BLaER1 (cell line): ENCODE data around the gene OGDH.

Source experiments
- H3K27ac ChIP-seq: shearing (Covaris generic); formaldehyde crosslinking; 2 replicates; pipeline ENCODE4 v1.8.1; 2022
- H3K27me3 ChIP-seq: shearing (Covaris generic); formaldehyde crosslinking; 2 replicates; pipeline ENCODE4 v1.8.1; 2022
- H3K36me3 ChIP-seq: shearing (Covaris generic); formaldehyde crosslinking; 2 replicates; pipeline ENCODE4 v1.8.1; 2022
- H3K4me1 ChIP-seq: shearing (Covaris generic); formaldehyde crosslinking; 2 replicates; pipeline ENCODE4 v1.8.1; 2022
- H3K4me2 ChIP-seq: shearing (Covaris generic); formaldehyde crosslinking; 2 replicates; pipeline ENCODE4 v1.8.1; 2022
- H3K4me3 ChIP-seq: shearing (Covaris generic); formaldehyde crosslinking; 2 replicates; pipeline ENCODE4 v1.8.1; 2022
- H3K9ac ChIP-seq: shearing (Covaris generic); formaldehyde crosslinking; 2 replicates; pipeline ENCODE4 v1.8.1; 2022
- H3K9me3 ChIP-seq: shearing (Covaris generic); formaldehyde crosslinking; 2 replicates; pipeline ENCODE4 v1.8.1; 2022
- H4K20me1 ChIP-seq: shearing (Covaris generic); formaldehyde crosslinking; 2 replicates; pipeline ENCODE4 v1.8.1; 2022
- Cebpa-rat ChIP-seq: shearing (Covaris generic); IDR thresholded peaks from 2 replicates; pipeline ENCODE4 v1.8.1; 2022

OGDH gene

DNA sequence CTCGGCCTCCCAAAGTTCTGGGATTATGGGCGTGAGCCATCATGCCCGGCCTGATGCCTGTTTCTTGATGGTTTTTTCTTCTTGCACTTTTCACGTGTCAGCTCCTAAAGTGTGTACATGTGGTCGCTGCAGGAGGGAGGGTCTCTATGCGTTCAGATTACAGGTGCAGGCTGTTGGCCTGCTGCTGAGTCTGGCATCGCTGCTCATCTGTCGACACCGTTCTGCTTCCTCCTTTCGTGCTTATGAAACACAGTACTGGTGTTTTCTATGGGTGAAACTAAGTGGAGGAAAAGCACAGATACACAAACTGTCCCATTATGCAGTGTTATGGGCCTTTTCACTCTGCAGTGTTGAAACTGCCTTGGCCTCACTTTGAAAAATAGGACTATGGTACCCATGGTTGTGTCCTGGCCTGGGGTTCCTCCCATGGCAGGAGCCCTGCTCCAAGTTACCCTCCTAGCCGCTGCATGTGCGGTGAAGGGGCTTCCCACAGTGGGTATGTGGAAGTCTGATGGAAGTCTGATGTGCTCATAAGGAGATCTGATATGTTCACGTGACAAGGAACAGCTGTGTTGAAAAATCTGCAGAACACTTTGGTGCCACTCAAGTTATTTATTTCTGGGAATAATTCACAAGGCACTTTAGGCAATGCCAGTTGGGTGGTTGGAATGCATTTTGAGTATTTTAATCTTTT, 23.5 kb downstream of the OGDH start:
- Histone ChIP-seq H3K27ac (no peak overlapping the region), H3K4me2 (no peak overlapping the region), H3K9ac (no peak overlapping the region), H3K27me3 (no peaks in the 10 kb centered on the region), H3K9me3 (no peaks in the 10 kb centered on the region), H3K4me1 (peaks cover 22% of the 10 kb centered on the region; the same call in 1 of the 2 replicates), H4K20me1 (peaks cover 13% of the 10 kb centered on the region; the same call in 1 of the 2 replicates), H3K4me3 (no peak overlapping the region), H3K36me3 (peaks cover 67% of the 10 kb centered on the region)
- TF ChIP-seq Cebpa-rat, result no peak

DNA sequence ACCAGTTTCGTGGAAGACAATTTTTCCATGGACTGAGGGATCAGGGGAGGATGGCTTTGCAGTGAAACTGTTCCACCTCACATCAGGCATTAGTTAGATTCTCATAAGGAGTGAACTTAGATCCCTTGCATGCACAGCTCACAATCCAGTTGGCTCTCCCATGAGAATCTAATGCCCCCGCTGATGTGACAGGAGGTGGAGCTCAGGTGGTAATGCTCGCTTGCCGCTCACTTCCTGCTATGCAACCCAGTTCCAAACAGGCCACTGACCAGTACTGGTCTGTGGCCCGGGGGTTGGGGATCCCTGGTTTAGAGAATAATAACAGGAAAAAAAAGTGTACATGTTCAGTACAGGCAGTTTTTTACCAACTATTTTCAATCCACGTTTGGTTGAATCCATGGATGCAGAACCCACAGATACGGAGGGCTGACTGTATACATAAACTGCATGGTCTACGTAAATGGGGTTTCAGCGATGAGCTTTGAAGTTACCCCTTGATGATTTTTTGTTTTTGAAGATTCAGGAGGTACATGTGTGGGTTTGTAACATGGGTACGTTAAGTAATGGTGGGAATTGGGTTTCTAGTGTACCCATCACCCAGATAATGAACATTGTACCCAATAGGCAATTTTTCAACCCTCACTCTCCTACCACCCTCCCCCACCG, 24.5 kb downstream of the OGDH start:
- Histone ChIP-seq H3K4me3 (no peak overlapping the region), H3K36me3 (peaks cover 58% of the 10 kb centered on the region), H3K9ac (no peak overlapping the region), H3K27ac (no peak overlapping the region), H3K4me2 (no peak overlapping the region), H3K9me3 (no peaks in the 10 kb centered on the region), H4K20me1 (peaks cover 9% of the 10 kb centered on the region; the same call in 1 of the 2 replicates), H3K4me1 (peaks cover 22% of the 10 kb centered on the region; the same call in 1 of the 2 replicates), H3K27me3 (no peaks in the 10 kb centered on the region)
- no peak for TF ChIP-seq Cebpa-rat

DNA sequence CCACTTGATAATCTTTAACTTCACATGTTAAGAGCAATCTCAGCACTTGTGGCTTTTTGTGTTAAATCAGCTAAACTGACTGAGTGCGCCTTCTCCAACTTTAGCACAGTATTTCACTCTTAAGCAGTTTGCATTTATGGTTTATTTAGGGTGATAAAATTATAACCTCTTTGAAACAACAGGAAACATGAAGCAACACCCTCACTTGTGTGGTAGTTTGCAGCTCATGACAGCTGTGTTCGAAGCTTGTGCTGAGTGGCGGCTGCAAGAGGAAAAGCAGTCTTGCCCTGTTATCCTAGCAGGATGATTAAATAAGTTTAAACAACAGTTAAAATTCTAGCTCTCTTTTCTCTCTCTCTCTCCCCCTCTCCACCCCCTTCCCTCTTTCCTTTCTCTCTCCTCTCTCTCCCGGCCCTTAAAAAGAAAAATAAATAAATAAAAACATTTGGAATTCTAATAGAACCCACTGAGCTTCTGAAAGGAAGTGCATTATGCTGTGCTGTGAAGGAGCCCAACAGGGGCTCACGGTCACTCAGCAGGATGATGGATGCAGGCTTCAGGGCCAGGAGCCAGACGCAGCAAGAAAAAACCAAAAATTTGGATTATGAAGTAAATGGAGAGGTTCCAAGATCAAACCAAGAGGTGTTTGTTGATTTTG, 25.2 kb downstream of the OGDH start:
- peaks cover 5% of the 10 kb centered on the region; the same call in 1 of the 2 replicates for H4K20me1 ChIP-seq
- no peaks in the 10 kb centered on the region for H3K27me3 ChIP-seq
- H3K27ac ChIP-seq, result no peak overlapping the region
- H3K9me3 ChIP-seq, result no peaks in the 10 kb centered on the region
- no peak overlapping the region for H3K9ac ChIP-seq
- no peak for TF ChIP-seq Cebpa-rat
- peaks cover 52% of the 10 kb centered on the region for H3K36me3 ChIP-seq
- H3K4me3 ChIP-seq, result no peak overlapping the region
- H3K4me1 ChIP-seq, result peaks cover 18% of the 10 kb centered on the region; the same call in 1 of the 2 replicates
- H3K4me2 ChIP-seq, result no peak overlapping the region

DNA sequence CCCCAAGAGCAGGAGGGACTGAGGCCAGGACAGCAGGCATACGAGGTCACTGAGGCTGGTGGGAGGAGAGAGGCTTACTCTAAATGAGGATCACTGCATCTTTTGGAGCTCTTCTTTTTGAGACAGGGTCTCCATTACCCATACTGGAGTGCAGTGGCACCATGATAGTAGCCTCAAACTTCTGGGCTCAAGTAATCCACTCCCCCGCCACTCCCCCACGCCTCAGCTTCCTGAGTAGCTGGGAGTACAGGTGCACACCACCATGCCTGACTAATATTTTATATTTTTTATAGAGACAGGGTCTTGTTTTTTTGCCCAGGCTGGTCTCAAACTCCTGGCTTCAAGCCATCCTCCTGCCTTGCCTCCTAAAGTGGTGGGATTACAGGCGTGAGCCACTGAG, 25.8 kb downstream of the OGDH start:
- Histone ChIP-seq H4K20me1 (no peaks in the 10 kb centered on the region), H3K4me1 (peaks cover 17% of the 10 kb centered on the region; the same call in 1 of the 2 replicates), H3K9ac (no peak overlapping the region), H3K4me3 (no peak overlapping the region), H3K27me3 (no peaks in the 10 kb centered on the region), H3K4me2 (no peak overlapping the region), H3K36me3 (peaks cover 50% of the 10 kb centered on the region), H3K9me3 (no peaks in the 10 kb centered on the region), H3K27ac (no peak overlapping the region)
- TF ChIP-seq Cebpa-rat, result no peak

DNA sequence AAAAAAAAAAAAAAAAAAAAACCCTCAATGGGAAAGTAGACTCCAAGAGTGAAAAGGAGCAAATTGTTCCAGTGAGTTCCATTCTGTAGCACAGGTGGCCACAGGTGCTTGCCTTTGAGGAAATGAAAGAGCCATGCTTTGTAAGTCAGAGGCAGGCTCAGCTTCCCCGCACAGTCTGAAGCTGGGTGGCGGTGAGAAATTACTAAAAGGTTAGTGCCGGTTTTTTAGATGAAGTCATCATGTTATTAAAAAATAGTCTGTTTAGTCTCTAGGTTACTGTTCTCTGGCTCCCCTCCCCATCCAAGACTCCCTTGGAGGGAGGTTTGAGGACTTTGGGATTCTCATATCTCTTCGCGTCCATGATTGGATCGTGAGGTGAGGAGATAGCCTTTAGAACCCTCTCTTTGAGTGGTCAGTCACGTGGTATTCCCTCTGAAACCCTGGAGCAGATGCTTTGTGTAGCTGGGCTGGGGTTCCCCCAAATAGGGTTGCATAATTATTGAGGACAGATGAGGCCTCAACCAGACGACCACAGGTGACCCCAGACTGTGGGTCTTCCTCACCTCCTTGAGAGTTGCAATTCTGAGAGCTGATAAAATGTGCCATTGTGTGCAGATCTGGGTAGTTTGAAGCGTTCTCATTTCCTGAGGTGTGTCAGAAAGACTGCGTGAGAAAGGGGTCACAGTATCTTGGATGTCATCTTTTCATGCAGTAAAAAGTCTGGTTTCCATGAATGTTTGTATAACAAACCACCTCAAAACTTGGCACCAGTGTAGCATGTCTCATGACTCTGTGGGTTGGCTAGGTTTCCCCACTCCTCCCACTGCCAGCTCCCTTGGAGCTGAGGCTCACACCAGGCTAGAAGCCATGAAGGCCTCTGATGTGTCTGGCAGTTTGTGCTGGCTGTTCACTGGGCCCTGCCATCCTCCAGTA, 27.1 kb downstream of the OGDH start:
- H4K20me1 ChIP-seq, result no peaks in the 10 kb centered on the region
- H3K9ac ChIP-seq, result no peak overlapping the region
- no peak overlapping the region for H3K4me3 ChIP-seq
- peaks cover 20% of the 10 kb centered on the region for H3K4me1 ChIP-seq
- no peaks in the 10 kb centered on the region for H3K9me3 ChIP-seq
- no peak for TF ChIP-seq Cebpa-rat
- no peaks in the 10 kb centered on the region for H3K27me3 ChIP-seq
- H3K27ac ChIP-seq, result no peak overlapping the region
- no peak overlapping the region for H3K4me2 ChIP-seq
- H3K36me3 ChIP-seq, result peaks cover 45% of the 10 kb centered on the region

DNA sequence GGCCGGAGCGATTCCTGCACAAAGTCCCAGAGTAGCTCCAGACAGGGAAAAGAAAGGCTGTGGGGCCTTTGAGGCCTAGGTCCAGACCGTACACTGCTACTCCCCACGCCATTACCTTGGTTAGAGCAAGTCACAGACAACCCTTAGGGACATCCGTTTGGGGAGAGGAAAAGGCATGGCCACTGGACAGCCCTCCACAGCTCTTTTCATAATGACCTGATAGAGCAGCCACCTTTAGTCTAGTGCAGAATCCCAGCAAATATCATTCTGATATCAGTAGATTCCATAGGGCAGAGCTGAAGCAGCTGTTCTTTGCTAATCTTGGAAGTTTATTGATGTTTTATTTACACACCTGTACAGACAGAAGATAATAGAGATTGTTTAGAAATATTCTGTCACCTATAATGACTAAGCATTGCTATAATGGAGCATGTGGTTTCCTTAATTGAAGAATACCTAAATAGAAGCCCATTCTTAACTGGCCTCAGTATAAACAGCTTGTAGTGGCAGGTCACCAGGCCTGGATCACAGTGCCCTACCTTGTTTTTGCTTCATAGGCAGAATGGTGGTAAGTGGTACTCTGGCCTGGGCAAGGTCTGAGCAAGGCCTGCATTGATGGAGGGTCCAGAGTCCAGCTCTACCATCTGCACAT, 27.9 kb downstream of the OGDH start:
- H3K9me3 ChIP-seq, result no peaks in the 10 kb centered on the region
- TF ChIP-seq Cebpa-rat, result no peak
- peaks cover 39% of the 10 kb centered on the region for H3K36me3 ChIP-seq
- H3K4me2 ChIP-seq, result no peak overlapping the region
- H3K4me3 ChIP-seq, result no peak overlapping the region
- no peak overlapping the region for H3K27ac ChIP-seq
- no peaks in the 10 kb centered on the region for H3K27me3 ChIP-seq
- H3K4me1 ChIP-seq, result peaks cover 28% of the 10 kb centered on the region
- H4K20me1 ChIP-seq, result no peaks in the 10 kb centered on the region
- no peak overlapping the region for H3K9ac ChIP-seq

DNA sequence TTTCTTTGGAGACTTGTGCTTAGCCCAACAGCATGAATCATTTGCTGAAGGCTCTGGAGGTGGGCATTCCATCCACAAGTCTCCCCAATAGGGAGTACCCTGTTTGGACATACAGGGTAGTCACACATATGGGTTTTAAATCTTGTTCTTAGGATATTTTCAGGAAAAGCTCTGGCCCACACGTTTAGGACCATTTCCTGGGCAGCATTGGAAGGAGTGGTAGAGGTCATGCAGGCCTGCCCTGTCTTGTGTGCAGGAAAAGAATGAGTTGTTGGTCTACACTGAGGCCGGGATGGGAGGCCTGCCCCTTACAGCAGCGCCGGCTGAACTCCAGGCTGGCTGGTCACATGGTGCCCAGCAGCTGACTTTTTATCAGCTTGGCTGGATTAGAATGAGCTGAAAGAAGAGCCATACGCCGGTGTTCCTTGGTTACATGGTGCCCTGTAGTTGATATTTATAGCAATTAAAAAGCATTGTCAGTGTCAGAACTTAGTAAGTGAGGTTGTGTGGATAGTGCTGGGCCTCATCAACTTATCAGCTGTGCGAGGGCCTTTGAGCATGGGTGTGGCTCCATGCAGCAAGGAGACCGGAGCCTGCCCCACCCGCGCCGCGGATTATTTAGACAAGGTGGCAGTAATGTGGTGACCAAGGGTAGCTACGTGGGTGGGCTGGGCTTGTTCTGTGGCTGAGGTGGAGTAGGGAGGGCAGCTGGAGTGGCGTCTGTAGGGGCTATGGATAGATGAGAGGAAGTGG, 28.6 kb downstream of the OGDH start:
- no peak overlapping the region for H3K4me2 ChIP-seq
- peaks cover 35% of the 10 kb centered on the region for H3K4me1 ChIP-seq
- no peak overlapping the region for H3K4me3 ChIP-seq
- no peaks in the 10 kb centered on the region for H3K27me3 ChIP-seq
- no peak for TF ChIP-seq Cebpa-rat
- H3K36me3 ChIP-seq, result peaks cover 35% of the 10 kb centered on the region
- no peak overlapping the region for H3K9ac ChIP-seq
- no peaks in the 10 kb centered on the region for H3K9me3 ChIP-seq
- no peak overlapping the region for H3K27ac ChIP-seq
- H4K20me1 ChIP-seq, result no peaks in the 10 kb centered on the region

DNA sequence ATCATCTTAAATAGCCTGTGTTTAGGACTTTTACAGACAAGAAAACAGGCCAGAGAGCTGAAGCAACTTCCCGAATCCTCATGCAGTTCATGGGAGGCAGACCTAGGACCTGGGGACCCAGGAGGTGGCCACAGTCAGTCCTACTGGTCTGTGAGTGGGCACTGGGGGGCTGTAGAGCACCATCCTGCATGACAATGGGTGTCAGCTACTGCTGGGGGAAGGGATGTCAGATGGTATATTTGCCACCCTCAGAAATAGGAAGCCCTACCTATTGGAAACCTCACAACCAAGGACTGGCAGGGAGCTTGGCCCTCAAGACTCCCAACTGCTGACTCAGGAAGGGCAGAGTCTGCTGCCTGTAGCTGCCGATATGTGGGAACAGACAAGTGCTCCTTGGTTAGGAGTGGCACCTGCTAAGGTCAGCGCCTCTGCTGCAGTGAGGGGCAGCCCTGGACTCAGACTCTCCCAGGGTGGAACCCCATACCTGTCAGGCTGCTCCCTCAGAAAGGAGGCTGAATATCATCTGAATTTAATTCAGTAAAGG, 29.7 kb downstream of the OGDH start:
- TF ChIP-seq Cebpa-rat, result no peak
- H3K27me3 ChIP-seq, result no peaks in the 10 kb centered on the region
- no peak overlapping the region for H3K9ac ChIP-seq
- H3K4me2 ChIP-seq, result no peak overlapping the region
- peaks cover 27% of the 10 kb centered on the region for H3K36me3 ChIP-seq
- H3K27ac ChIP-seq, result no peak overlapping the region
- H3K4me1 ChIP-seq, result peaks cover 31% of the 10 kb centered on the region
- no peaks in the 10 kb centered on the region for H4K20me1 ChIP-seq
- H3K9me3 ChIP-seq, result no peaks in the 10 kb centered on the region
- H3K4me3 ChIP-seq, result no peak overlapping the region
